HS-5 (cell line): ENCODE data around the gene ABLIM1.
A peak's percentile ranks its signal among the peaks of the same experiment; 100 is the strongest.

Experiments
- DNase-seq: peaks from one replicate; pipeline ENCODE4 v3.0.0-alpha.2; 2012; ENCODE audit warnings: low read depth

ABLIM1 gene

DNA sequence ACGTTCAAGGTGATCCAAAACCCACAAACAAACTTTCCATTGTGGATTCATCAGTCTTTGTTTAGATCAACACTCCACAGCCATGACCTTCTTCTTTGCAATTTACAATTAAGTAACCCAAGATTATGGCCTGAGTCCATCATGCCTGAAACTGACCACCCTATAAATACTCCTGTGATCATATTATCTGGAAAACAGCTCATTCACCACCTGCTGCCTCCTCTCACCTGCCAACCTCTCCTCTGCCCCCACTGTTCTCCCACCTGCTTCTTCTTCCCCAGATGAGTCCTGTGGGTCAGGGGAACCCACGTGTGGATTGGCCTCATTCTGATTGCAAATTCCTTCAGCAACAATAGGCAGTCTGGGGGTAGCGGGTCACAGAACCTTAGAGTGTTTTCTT lies 81.4 kb downstream of the ABLIM1 start:
- no peak for DNase-seq

DNA sequence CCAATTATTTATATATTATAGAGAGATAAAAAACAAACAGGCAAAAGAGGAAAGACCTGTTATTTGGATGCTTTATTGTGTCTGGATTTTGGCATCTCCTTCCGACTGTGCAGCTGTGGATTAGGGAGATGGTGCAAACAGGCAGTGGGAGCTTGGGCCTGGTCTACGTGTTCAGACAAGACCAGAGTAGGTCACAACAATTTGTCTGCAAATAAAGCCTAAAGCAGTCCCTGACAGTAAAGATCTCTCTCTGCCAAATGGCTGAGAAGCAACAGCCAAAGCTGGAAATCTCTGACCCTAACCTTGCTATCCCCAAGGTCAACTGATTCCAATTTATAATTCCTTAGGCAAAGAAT lies 82.0 kb downstream of the ABLIM1 start:
- DNase-seq = no peak

DNA sequence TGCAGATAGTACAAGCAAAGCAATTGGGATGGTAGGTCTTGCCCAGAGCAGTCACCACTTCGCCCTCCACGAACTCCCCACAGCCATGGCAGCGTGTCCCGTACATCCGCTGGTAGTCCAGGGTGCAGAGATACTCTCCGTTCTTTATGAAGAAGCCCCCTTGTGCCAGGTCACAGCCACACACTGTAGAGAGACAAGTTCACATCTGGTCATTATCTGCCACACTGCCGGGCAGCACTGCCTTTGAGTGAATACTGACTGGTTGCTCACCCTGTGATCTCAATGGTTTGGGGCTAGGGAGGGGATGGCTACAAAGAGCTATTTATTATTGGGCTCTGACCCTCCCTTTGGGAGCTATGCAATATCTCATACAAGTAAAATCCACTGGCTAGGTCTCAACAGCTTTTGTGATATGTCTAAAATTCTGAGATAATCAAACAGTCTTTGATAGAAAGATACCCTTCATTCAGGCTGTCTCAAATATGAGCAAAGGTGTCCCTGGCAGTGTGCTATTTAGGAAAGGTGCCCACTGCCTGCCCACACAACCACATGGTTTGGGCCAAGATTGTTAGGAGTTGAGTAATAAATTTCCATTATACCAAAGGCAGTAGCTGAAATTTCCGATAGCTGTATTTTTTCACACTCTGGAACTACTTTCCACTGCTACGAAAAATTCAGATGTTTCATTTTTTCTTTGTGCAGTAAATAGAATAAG lies 82.5 kb downstream of the ABLIM1 start:
- no peak for DNase-seq

DNA sequence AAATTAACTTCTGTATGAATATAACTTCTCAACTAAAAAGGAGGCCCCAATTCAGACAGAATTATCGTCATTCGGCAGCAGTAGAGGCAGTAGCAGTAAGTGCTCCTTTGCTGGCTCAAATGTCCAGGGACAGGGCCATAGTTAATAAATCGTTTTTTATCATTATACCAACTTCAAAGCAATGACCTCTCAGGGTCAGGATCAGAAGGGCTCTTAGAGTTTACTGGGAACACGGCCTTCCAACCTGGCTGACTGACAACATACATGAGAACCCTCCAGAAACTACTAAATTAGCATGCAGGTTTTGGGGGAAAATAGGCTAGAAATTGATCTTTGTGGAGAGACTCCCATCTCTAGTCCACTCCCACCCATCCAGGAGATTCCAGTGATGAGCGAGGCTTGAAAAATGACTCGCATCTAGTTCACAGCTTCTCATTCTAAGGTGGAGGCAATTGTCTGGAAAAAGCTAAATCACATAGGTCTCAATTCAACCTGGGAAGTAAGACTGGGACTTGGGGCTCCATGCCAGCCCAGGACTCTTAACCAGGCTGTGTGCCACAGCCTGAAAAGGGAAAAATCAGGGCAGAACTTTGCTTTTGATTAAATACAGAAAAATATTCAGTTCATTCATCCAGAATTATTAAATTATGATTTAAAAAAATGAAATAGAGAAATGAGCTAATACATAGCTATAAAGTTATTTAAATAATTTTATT lies 84.6 kb downstream of the ABLIM1 start:
- DNase-seq = no peak

DNA sequence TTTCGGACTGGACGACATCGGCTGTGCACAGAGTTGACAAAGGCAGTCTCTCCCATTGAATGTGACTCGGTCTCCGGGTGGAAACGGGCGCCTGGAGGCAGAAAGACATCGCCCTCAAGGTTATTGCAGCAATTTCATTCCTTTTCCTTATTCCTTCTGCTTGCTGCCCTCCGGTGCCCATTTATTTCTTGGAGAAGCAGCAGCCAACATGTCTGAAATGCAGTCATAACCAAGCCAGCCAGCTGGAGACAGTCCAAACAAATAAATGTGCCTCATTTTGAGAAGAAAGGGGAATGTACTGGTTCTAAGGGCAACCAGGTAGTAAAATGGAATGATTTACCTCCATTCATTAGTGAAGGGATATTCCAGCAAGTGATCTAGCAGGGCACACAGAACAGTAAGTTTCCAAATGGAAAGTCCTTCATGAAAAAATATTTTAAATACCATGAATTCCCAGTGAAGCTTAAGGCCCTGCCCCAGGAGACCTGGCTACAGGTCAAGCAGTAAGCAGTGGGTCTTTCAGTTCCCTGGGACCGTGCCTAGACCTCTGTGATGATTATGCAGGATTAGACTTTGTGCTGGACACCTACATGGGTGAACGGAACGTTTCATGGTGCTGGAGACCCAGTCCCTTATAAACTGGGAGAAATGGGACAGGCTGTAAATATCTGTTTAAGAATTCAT lies 86.6 kb downstream of the ABLIM1 start:
- no peak for DNase-seq

DNA sequence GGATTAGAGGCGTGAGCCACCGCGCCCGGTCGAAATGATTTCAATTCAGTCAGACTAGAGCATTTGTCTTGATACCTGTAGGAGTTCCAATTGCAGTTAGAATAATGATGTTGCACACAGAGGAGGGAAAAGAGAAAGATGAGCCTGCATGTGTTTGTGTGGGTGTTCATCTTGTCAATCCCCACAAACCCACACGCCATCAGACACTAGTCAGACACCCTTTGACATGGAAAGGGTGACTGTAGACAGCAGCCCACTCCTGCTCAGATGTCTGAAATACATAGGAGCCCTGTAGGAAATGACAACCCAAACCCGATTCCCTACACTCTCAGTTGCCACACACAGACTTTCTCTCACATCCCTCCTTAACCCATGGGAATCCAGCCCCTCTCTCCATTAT lies 92.0 kb downstream of the ABLIM1 start:
- DNase-seq = no peak

DNA sequence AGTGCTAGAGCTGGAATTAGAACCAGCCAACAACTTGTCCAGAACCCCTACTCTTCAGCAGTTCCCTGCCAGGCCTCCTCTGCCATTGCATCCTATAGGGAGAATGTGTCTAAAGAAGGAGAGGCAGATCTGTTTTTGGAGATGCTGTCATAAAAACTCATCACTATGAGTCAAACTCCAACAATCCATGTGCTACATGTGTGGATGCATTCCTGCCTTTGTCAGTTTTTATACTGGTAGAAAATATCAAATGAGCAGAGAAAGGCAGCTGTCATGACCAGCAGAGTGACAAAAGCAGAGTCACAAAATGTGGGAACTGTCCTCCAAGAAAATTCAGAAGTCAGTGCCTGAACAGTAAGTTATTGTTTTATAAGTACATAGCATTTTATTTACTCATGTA lies 93.0 kb downstream of the ABLIM1 start:
- peak; percentile 54 for DNase-seq

DNA sequence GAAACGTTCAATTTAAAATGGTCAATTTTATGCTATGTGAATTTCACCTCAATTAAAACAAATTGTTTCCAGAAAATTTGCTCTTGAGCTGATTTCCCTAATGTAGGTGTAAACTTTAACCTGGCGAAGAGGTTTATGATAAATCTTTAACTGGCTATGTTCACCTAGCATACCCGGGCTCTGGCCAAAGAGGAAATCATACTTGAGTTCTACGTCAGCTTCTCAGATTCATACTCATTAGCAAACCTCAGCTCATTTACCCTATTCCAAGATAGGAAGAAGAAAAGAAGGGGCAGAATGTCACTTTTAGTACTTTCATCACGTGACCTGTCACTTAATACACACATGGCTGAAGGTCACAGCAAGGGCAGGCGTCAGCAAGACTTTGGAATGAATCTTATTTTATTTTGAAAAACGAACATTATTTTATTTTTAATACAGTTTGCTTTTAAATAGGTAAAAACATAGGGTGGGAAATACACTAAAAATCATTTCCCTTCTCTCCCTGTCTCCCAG lies 97.0 kb downstream of the ABLIM1 start:
- DNase-seq = no peak

DNA sequence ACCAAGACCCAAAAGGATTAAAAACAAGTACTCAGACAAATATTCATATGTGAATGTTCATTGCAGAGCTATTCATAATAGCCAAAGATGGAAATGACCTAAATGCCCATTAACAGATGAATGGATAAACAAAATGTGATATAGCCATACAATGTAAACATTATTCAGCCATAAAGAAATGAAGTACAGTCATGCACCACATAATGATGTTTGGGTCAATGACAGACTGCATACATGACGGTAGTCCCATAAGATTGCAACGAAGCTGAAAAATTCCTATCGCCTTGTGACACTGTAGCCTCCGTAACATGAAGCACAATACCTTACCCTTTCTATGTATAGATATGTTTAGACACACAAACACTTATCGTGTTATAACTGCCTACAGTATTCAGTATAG lies 97.9 kb downstream of the ABLIM1 start:
- DNase-seq = no peak

DNA sequence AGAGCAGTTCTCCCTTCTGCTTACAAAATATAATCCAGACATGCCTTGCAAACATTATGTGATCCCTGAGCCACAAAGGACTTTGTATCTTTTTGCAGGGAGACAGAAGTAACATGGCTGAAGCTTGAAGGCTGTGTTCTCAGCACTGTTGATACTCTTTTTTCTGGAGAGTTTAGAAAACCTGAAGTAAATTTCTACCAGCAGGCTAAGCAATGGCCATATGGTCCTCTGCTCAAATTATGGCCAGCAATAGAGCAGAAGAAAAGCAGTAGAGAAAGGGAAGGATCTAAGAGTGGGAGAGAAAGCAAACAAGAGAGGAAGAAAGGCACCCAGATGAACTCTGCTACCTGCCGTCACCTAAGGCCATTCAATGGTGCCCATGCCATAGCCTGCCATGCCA lies 98.4 kb downstream of the ABLIM1 start:
- no peak for DNase-seq

DNA sequence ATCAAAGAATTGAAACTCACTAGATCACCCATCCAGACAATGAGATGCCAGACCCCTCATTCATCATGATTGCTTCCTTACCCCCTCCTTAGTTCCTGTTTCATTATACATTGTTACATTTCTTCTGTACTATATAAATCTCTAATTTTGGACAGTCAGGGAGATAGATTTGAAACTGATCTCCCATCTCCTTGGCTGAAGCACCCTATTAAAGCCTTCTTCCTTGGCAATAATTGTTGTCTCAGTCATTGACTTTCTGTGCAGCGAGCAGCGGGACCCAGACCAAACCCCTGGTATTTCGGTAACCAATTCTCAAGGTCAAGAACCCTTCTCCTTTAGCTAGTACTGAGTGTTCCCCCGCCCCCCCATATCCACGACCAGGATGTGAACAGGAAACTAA lies 100.2 kb downstream of the ABLIM1 start:
- no peak for DNase-seq

DNA sequence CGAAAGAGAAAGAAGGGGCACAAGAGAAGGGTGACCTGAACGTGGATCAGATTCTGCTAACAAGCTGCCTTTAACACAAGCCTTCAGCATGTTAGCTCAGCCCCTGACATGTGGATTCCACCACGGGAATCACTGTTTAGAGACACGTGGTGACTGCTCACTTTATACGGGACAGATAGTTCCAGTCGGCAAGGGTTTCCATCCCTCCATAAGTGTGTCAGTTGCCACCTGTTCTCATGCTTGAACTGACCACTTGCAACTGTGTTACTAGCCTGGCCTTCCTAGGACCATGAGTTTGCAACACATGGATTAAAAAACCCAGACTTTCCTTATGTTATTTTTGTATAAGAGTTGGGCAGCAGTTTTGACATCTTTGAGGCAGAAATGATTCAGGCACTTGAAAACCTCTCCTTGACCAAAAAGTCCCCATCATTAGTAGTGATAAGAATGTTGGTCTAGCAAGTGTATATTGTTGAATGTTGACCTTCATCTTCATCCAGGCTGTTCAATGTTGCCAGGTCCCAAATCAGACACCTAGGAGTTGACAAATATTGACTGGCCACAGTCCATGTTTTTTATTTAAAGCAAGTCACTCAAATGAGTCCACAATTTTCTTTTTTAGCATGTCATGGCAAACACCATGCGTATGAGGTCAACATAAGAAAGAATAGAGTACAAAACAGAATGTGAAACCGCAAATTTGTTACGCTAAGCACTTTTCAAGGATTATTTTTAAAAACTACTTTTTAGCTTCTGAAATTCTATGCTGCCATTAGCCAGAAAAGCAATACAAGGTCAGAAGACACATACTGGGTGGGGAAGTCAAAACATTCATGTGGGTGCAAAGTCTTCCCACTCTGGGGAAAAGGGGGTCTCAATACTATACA lies 101.6 kb downstream of the ABLIM1 start:
- DNase-seq = no peak

DNA sequence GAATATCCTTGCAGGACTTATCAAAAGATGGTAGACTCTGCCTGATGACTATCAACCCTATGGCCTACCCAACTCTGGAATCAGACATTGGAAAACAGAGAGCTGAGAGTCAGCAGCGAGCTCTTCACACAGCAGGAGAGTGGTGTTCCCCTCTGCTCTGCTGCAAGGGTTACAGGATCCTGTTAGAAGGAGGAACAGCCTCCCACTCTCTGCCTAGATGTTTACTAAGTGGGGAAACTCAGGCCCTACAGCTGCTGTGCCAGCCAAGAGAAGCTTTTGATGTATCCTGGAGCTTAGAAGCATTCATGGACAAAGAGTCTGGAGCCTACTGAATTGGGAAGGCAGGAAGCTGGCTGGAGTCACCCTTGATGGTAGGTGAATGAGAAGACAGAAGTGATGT lies 104.6 kb downstream of the ABLIM1 start:
- no peak for DNase-seq

DNA sequence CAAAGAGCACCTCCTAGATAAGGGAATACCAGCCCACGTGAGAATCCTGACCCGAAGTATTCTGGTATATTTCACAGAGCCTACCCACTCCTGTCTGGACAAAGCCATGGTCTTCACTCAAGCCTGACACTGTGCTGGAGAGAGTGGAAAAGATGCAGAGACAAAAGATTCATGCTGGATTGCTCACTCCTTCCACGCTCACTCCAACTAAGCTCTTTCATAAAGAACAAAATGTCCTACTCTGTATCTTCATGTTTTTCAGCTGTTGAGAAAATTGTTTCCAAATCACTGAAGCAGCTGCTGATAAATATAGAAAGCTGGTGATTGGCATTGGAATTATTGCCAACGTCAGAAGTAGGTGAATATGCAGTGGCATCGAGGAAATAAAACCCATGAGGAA lies 106.0 kb downstream of the ABLIM1 start:
- no peak for DNase-seq

DNA sequence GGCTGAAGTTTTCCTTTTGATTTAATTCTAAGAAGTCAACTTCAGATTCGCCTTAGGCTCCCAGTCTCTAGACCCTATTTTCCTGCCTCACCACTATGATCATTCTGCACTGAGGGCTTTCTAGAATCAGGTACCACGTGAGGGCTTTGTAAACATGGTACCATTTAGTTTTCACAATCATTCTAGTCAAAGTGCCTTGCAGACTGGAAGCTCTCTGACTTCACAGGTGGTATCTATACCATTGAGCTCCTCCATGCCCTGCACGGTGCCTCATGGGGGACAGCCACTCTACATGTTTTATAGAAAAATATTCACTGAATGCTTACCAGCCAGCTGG lies 106.5 kb downstream of the ABLIM1 start:
- no peak for DNase-seq

DNA sequence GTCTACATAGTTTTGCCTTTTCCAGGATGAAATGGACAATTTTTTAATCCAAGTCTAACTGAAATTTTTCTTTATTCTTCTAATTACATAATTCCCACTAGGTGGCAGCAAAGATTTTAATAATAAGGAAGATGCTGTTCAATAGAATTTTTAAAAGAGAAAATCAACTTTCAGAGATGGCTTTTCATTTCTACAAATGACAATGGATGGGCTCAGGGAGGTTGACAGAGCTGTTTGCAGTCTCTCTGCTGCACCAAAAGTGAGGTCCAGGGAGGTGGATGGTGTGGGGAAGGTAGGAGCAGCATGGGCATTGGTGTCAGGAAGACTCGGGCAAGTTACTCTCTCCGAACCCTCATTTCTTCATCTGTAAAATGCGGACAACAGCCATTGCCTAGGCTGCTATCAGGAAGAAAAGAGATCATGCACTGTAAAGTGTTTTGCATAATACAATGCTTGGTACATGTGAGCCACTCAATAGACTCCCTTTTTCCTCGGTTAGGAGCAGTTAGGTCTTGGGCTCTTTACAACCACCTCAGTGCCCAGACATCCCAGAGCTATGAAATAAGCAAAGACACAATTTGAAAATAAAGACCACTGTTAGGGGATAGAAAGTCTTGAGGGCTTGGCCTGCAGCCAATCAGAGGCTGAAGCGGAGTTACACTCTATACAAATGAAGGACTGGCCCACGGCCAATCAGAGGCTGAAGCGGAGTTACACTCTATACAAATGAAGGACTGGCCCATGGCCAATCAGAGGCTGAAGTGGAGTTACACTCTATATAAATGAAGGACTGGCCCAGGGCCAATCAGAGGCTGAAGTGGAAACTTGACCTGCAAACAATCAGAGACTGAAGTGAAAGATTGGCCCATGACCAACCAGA lies 107.1 kb downstream of the ABLIM1 start:
- DNase-seq = no peak

DNA sequence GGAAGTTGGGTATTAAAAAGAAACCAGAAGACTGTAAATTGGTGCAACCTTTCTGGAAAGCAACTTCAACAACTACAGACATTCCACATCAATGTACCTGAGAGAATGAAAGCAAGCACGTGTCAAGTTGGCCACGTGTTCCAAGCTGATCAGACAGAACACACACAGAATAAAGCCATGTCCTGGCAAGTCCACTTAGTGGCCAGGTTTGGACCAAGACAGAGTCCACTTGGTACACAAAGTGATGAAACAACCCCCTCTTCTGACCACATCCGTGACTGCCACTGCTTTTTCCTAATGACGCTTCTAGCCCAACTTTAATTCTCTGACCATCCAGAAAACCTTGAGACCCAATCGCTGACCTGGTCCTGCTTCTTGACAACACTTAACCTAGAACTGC lies 109.4 kb downstream of the ABLIM1 start:
- DNase-seq = no peak

DNA sequence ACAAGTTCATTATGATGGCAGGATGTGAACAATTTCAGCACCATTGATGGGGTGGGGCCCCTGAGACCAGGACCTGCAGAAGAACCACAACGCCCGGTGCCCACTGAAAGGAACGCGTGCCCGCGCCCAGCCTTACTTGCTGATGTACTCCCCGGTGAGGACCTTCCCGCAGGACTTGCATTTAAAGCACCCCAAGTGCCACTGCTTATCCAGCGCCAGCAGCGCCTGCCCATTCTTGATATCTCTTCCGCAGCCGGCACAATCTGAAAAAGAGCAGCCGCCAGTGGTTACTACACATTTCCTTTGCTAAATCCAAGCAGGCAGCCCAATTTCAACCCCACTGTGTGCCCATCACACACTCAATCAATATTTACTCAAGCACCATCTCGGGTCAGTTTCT lies 110.6 kb downstream of the ABLIM1 start:
- no peak for DNase-seq

DNA sequence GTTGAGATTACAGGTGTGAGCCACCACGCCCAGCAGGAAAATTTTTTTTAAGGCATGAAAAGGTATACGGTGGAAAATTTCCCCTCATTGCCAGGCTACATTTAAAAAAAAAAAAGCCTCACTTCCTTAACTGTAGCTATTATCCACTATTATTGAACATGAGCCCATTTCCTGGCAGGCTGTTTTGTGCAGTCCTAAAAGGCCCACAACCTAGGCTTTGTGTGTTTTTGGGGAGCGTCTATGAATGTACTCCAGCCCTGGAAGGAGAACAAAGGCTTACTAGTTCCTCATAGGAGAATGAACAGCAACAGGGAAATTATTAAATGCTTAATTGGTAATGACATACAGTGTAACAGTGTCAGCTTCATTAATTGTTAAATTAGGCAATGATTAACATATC lies 111.0 kb downstream of the ABLIM1 start:
- no peak for DNase-seq

DNA sequence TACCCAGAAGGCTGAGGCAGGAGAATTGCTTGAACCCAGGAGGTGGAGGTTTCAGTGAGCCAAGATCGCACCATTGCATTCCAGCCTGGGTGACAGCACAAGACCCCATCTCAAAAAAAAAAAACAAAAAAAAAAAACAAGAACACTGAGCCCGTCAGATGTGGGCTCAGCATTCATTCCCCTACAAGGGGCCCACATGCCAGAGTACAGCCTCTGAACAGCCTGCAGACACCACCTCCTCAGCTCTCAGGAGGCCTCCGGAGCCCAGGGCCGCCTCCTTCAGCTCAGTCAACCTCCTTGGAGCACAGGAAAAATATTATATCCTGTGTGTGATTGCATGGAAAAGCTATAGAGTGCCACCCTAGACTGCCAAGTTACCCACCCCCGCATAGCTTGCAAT lies 112.3 kb downstream of the ABLIM1 start:
- no peak for DNase-seq

DNA sequence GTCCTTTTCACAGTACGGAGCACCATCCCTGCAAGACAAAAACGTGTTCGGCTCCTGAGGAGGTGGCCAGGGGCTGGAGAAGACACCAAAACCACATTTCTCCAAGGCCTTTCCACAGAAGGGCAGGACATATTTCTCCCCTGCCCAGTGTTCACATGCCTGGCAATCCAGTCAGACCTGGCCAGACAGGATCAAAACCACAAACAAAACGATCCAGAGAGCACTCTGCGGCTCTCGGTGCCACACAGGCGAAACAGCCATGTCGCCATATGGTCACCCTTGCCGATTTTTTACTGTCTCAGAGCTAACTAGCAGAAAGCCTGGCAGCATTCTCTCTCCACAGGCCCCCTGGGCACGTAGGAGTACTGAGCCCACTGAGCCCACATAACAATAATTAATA lies 113.0 kb downstream of the ABLIM1 start:
- no peak for DNase-seq
